GM23338 (cell line): Measurements from ENCODE around the gene RAB3A. TPM values are rescaled to one million over a fixed set of nuclear protein-coding genes. Genes with fewer than 3 reads are reported as not detected.

Source experiments
- ATAC-seq: fragments of 200-7000 bp; cut with Tn5 transposase; 3 replicates; pipeline ENCODE4 v1.9.1; 2020
- DNase-seq: peaks from one replicate; pipeline ENCODE4 v3.0.0-alpha.2; 2015; ENCODE audit warnings: low spot score
- H2AFZ ChIP-seq: fragments of 200-600 bp; sonication (generic); 2 replicates; pipeline ENCODE4 v1.8.0; 2016; ENCODE audit warnings: antibody characterized with exemption, mild to moderate bottlenecking, moderate library complexity
- H3F3A ChIP-seq: fragments of 200-600 bp; sonication (generic); replicated peaks from 2 replicates; pipeline ENCODE4 v1.8.0; 2017; ENCODE audit warnings: antibody characterized with exemption, mixed run types, low read depth
- H3K27ac ChIP-seq: fragments of 200-600 bp; sonication (generic); 2 replicates; pipeline ENCODE4 v1.6.1; 2016; ENCODE audit warnings: low read depth
- H3K27me3 ChIP-seq: fragments of 200-600 bp; sonication (generic); 2 replicates; pipeline ENCODE4 v1.8.0; 2016; ENCODE audit warnings: mild to moderate bottlenecking, mixed run types, moderate library complexity; ENCODE audit not compliant: insufficient read depth
- H3K36me3 ChIP-seq: fragments of 200-600 bp; sonication (generic); 2 replicates; pipeline ENCODE4 v1.8.0; 2016; ENCODE audit warnings: mild to moderate bottlenecking; ENCODE audit not compliant: insufficient read depth
- H3K4me1 ChIP-seq: fragments of 200-600 bp; sonication (generic); 2 replicates; pipeline ENCODE4 v1.8.0; 2016; ENCODE audit warnings: mild to moderate bottlenecking, moderate library complexity; ENCODE audit not compliant: insufficient read depth
- H3K4me2 ChIP-seq: fragments of 200-600 bp; sonication (generic); 2 replicates; pipeline ENCODE4 v1.7.1; 2017; ENCODE audit warnings: mixed run types
- H3K4me3 ChIP-seq: fragments of 200-600 bp; sonication (generic); 2 replicates; pipeline ENCODE4 v1.6.1; 2016; ENCODE audit warnings: mixed run types
- H3K79me2 ChIP-seq: fragments of 200-600 bp; sonication (generic); replicated peaks from 2 replicates; pipeline ENCODE4 v1.8.0; 2017; ENCODE audit warnings: mild to moderate bottlenecking; ENCODE audit not compliant: insufficient read depth
- H3K9me2 ChIP-seq: fragments of 200-600 bp; sonication (generic); 2 replicates; pipeline ENCODE4 v1.8.0; 2017; ENCODE audit not compliant: insufficient read depth
- H4K20me1 ChIP-seq: fragments of 200-600 bp; sonication (generic); replicated peaks from 2 replicates; pipeline ENCODE4 v1.8.0; 2017; ENCODE audit warnings: mild to moderate bottlenecking; ENCODE audit not compliant: insufficient read depth
- H3K27ac Mint-ChIP-seq: 2 replicates; pipeline ENCODE4 v1.8.0; 2020; ENCODE audit warnings: inconsistent platforms, mild to moderate bottlenecking, moderate library complexity, mixed read lengths
- H3K27me3 Mint-ChIP-seq: 3 replicates; pipeline ENCODE4 v1.8.0; 2022; ENCODE audit warnings: low read depth, mild to moderate bottlenecking, moderate library complexity, mixed read lengths, inconsistent platforms; ENCODE audit not compliant: insufficient read depth, poor library complexity
- H3K36me3 Mint-ChIP-seq: 3 replicates; pipeline ENCODE4 v1.8.0; 2021; ENCODE audit warnings: low read depth, mild to moderate bottlenecking, inconsistent platforms, moderate library complexity, mixed read lengths
- H3K4me1 Mint-ChIP-seq: 3 replicates; pipeline ENCODE4 v1.8.0; 2020; ENCODE audit warnings: mild to moderate bottlenecking, inconsistent platforms, mixed read lengths
- H3K4me3 Mint-ChIP-seq: 3 replicates; pipeline ENCODE4 v1.8.0; 2021; ENCODE audit warnings: moderate library complexity, mild to moderate bottlenecking, inconsistent platforms, mixed read lengths
- H3K9me3 Mint-ChIP-seq: 3 replicates; pipeline ENCODE4 v1.8.0; 2020; ENCODE audit warnings: moderate library complexity, mild to moderate bottlenecking, inconsistent platforms, mixed read lengths
- CREB1 ChIP-seq: fragments of 250-450 bp; sonication (Bioruptor Pico); IDR thresholded peaks from 2 replicates; pipeline ENCODE4 v1.5.0; 2020; ENCODE audit warnings: low read depth, mild to moderate bottlenecking, moderate library complexity
- CTCF ChIP-seq, 2 experiments: fragments of 200-600 bp in 1 of 2; sonication (generic) in 1 of 2; conservative IDR thresholded peaks; 2 replicates each; pipeline versions ENCODE4 v1.5.1 to v1.6.1; 2016 to 2017; ENCODE audit warnings: antibody characterized with exemption in 2 of 2, low read depth in 2 of 2, mild to moderate bottlenecking in 2 of 2, moderate library complexity in 1 of 2
- ETS1 ChIP-seq: IDR thresholded peaks from 2 replicates; pipeline ENCODE4 v1.6.1; 2016; ENCODE audit warnings: antibody characterized with exemption
- EZH2 ChIP-seq: fragments of 200-600 bp; sonication (generic); IDR thresholded peaks from one replicate; pipeline ENCODE4 v1.8.0; 2017; ENCODE audit warnings: antibody characterized with exemption, mild to moderate bottlenecking, low read depth; ENCODE audit not compliant: unreplicated experiment
- EZH2phosphoT487 ChIP-seq: fragments of 200-600 bp; sonication (generic); IDR thresholded peaks from one replicate; pipeline ENCODE4 v1.8.1; 2018; ENCODE audit warnings: antibody characterized with exemption; ENCODE audit not compliant: unreplicated experiment
- JUNB ChIP-seq: IDR thresholded peaks from one replicate; pipeline ENCODE4 v1.6.1; 2016; ENCODE audit warnings: antibody characterized with exemption; ENCODE audit not compliant: unreplicated experiment
- POLR2AphosphoS5 ChIP-seq: IDR thresholded peaks from 2 replicates; pipeline ENCODE4 v1.6.1; 2016; ENCODE audit warnings: antibody characterized with exemption, low read depth
- ZNF114 ChIP-seq: fragments of 250-450 bp; sonication (Bioruptor Pico); IDR thresholded peaks from 2 replicates; pipeline ENCODE4 v1.5.0; 2020; ENCODE audit warnings: mild to moderate bottlenecking, moderate library complexity
- ZNF331 ChIP-seq: fragments of 250-450 bp; sonication (Bioruptor Pico); IDR thresholded peaks from 2 replicates; pipeline ENCODE4 v1.5.0; 2020; ENCODE audit warnings: low read depth, mild to moderate bottlenecking, moderate library complexity
- ZNF462 ChIP-seq: fragments of 250-450 bp; sonication (Bioruptor Pico); IDR thresholded peaks from 2 replicates; pipeline ENCODE4 v1.5.0; 2020; ENCODE audit warnings: mild to moderate bottlenecking, moderate library complexity
- polyA plus RNA-seq: library from polyadenylated mRNA; unstranded; fragments of >200 nt; fragmentation: Nextera tagmentation; extraction: Ambion mirVana; gene quantifications from 2 replicates; pipeline ENCODE4 v1.2.1, GENCODE V29; 2016
- total RNA-seq: library from RNA; depleted of rRNA; stranded (reverse); fragments of >200 nt; shearing (Covaris generic); gene quantifications from 2 replicates; pipeline ENCODE4 v1.2.3, GENCODE V29; 2014
- TF ChIP-seq, protein P1 (sequence below): IDR thresholded peaks from one replicate; pipeline ENCODE4 v1.6.1; 2018; ENCODE audit warnings: antibody characterized with exemption; ENCODE audit not compliant: unreplicated experiment

Gene RAB3A
- total and polyA plus RNA-seq, 2 experiments from 2014 or later, result 9.7 to 20.3 TPM

GRCh38 chr19:18218600-18218999 is 14.8 kb upstream of the RAB3A start:
- no peak for ATAC-seq
- Histone ChIP-seq H3K27ac (no peak overlapping the region), H3K4me1 (peaks cover 7% of the 10 kb centered on the region; the same call in 1 of the 2 replicates), H3K27me3 (no peaks in the 10 kb centered on the region), H3K79me2 (no peaks in the 10 kb centered on the region), H2AFZ (no peak overlapping the region), H3K4me2 (no peak overlapping the region), H3K36me3 (no peaks in the 10 kb centered on the region), H3K9me2 (no peaks in the 10 kb centered on the region), H3F3A (peaks cover 14% of the 10 kb centered on the region; the same call in 1 of the 2 replicates), H4K20me1 (no peaks in the 10 kb centered on the region), H3K4me3 (no peak overlapping the region)
- Mint-ChIP-seq H3K27me3 (peaks cover 15% of the 10 kb centered on the region), H3K4me1 (peaks cover 15% of the 10 kb centered on the region), H3K4me3 (no peak overlapping the region), H3K36me3 (no peaks in the 10 kb centered on the region), H3K27ac (no peak overlapping the region), H3K9me3 (peaks cover 3% of the 10 kb centered on the region; the same call in 1 of the 3 replicates)
- no peak for TF ChIP-seq POLR2AphosphoS5
- no peak for TF ChIP-seq EZH2
- TF ChIP-seq ZNF114, result no peak
- no peak for TF ChIP-seq ZNF331 (CRISPR knock-in tag)
- TF ChIP-seq EZH2phosphoT487, result no peak
- TF ChIP-seq, protein P1, sequence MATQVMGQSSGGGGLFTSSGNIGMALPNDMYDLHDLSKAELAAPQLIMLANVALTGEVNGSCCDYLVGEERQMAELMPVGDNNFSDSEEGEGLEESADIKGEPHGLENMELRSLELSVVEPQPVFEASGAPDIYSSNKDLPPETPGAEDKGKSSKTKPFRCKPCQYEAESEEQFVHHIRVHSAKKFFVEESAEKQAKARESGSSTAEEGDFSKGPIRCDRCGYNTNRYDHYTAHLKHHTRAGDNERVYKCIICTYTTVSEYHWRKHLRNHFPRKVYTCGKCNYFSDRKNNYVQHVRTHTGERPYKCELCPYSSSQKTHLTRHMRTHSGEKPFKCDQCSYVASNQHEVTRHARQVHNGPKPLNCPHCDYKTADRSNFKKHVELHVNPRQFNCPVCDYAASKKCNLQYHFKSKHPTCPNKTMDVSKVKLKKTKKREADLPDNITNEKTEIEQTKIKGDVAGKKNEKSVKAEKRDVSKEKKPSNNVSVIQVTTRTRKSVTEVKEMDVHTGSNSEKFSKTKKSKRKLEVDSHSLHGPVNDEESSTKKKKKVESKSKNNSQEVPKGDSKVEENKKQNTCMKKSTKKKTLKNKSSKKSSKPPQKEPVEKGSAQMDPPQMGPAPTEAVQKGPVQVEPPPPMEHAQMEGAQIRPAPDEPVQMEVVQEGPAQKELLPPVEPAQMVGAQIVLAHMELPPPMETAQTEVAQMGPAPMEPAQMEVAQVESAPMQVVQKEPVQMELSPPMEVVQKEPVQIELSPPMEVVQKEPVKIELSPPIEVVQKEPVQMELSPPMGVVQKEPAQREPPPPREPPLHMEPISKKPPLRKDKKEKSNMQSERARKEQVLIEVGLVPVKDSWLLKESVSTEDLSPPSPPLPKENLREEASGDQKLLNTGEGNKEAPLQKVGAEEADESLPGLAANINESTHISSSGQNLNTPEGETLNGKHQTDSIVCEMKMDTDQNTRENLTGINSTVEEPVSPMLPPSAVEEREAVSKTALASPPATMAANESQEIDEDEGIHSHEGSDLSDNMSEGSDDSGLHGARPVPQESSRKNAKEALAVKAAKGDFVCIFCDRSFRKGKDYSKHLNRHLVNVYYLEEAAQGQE, result no peak
- no peak for TF ChIP-seq ETS1
- TF ChIP-seq CREB1 (CRISPR knock-in tag), result no peak
- no peak for TF ChIP-seq ZNF462
- no peak for TF ChIP-seq CTCF (conservative IDR thresholded peaks at IDR 0.05; ENCODE audit: low read depth in 2 of 2)
- no peak for TF ChIP-seq JUNB
- no peak for DNase-seq
